Measurements from ENCODE around the gene NCKAP1. TPM values are rescaled to one million over a fixed set of nuclear protein-coding genes. Genes with fewer than 3 reads are reported as not detected.

The NCKAP1 gene
- total and polyA plus RNA-seq, 7 donors: 39.6 to 206 (median 160) TPM

GRCh38 chr2:182942756-182943155 lies 95.5 kb downstream of the NCKAP1 start:
- Histone ChIP-seq H3K9me3 (no peaks in the 10 kb centered on the region), H3K4me3 (no peak overlapping the region), H3K27me3 (no peaks in the 10 kb centered on the region), H3K36me3 (peaks cover 0 to 13% (median 0%) of the 10 kb centered on the region in 4 donors), H3K4me1 (peaks cover 0 to 22% (median 10%) of the 10 kb centered on the region in 4 donors), H3K27ac (no peak overlapping the region)
- no peak for DNase-seq
- WGBS, 2 donors: 79 to 82% methylated on average over 2 of the region's 2 CpGs
- TF ChIP-seq POLR2AphosphoS5 (IDR thresholded peaks at IDR 0.05): no peak
- TF ChIP-seq CTCF (IDR thresholded peaks at IDR 0.05): no peak
- TF ChIP-seq EP300 (IDR thresholded peaks at IDR 0.05): no peak
- TF ChIP-seq POLR2A (IDR thresholded peaks at IDR 0.05): no peak
- intact Hi-C loops (cut with DNase I): no loop called here

GRCh38 chr2:182941919-182942318 lies 96.3 kb downstream of the NCKAP1 start:
- Histone ChIP-seq H3K4me3 (no peak overlapping the region), H3K36me3 (peaks cover 0 to 21% (median 0%) of the 10 kb centered on the region in 4 donors), H3K4me1 (peaks cover 0 to 17% (median 8%) of the 10 kb centered on the region in 4 donors), H3K9me3 (no peaks in the 10 kb centered on the region), H3K27me3 (no peaks in the 10 kb centered on the region), H3K27ac (no peak overlapping the region)
- 66 to 85% methylated on average over 1 of the region's 1 CpG for WGBS, 2 donors
- no peak for DNase-seq
- intact Hi-C loops (cut with DNase I): no loop called here
- TF ChIP-seq EP300 (IDR thresholded peaks at IDR 0.05): no peak
- no peak for TF ChIP-seq POLR2AphosphoS5 (IDR thresholded peaks at IDR 0.05)
- TF ChIP-seq POLR2A (IDR thresholded peaks at IDR 0.05): no peak
- TF ChIP-seq CTCF (IDR thresholded peaks at IDR 0.05): no peak

GRCh38 chr2:182941121-182941722 lies 97.0 kb downstream of the NCKAP1 start:
- TF ChIP-seq POLR2A (IDR thresholded peaks at IDR 0.05): no peak
- Histone ChIP-seq H3K27ac (no peak overlapping the region), H3K9me3 (no peaks in the 10 kb centered on the region), H3K4me1 (peaks cover 0 to 12% (median 5%) of the 10 kb centered on the region in 4 donors), H3K27me3 (no peaks in the 10 kb centered on the region), H3K36me3 (peaks cover 0 to 27% (median under 1%) of the 10 kb centered on the region in 4 donors), H3K4me3 (no peak overlapping the region)
- intact Hi-C loops (cut with DNase I): no loop called here
- 85 to 88% methylated on average over 2 of the region's 2 CpGs for WGBS, 2 donors
- DNase-seq: no peak

- Histone ChIP-seq H3K27ac (no peak overlapping the region), H3K9me3 (no peaks in the 10 kb centered on the region)
- WGBS, 2 donors: 88 to 96% methylated on average over 3 of the region's 3 CpGs
These were observed 100.4 kb downstream of the NCKAP1 start for GRCh38 chr2:182937870-182938269.

GRCh38 chr2:182933629-182934028 lies 104.6 kb downstream of the NCKAP1 start:
- Histone ChIP-seq H3K9me3 (no peaks in the 10 kb centered on the region), H3K27ac (no peak overlapping the region), H3K4me3 (no peak overlapping the region), H3K27me3 (no peaks in the 10 kb centered on the region), H3K4me1 (no peaks in the 10 kb centered on the region), H3K36me3 (peaks cover 0 to 71% (median 5%) of the 10 kb centered on the region in 4 donors)
- intact Hi-C loops (cut with DNase I): no loop called here
- 94 to 95% methylated on average over 3 of the region's 3 CpGs for WGBS, 2 donors
- no peak for DNase-seq
- TF ChIP-seq CTCF (IDR thresholded peaks at IDR 0.05) (no peak), POLR2A (IDR thresholded peaks at IDR 0.05) (no peak), EP300 (IDR thresholded peaks at IDR 0.05) (no peak), POLR2AphosphoS5 (IDR thresholded peaks at IDR 0.05) (no peak)

More at GRCh38 chr2:182937870-182938269, 100.4 kb downstream of the NCKAP1 start:
- intact Hi-C loops (cut with DNase I): no loop called here
- H3K36me3 ChIP-seq: peaks cover 0 to 58% (median 5%) of the 10 kb centered on the region in 4 donors
- no peak for TF ChIP-seq CTCF (IDR thresholded peaks at IDR 0.05)
- no peak for TF ChIP-seq EP300 (IDR thresholded peaks at IDR 0.05)
- no peak for TF ChIP-seq POLR2AphosphoS5 (IDR thresholded peaks at IDR 0.05)
- TF ChIP-seq POLR2A (IDR thresholded peaks at IDR 0.05): no peak
- DNase-seq: no peak
- H3K4me1 ChIP-seq: peaks cover 0 to 12% (median 5%) of the 10 kb centered on the region in 4 donors
- no peak overlapping the region for H3K4me3 ChIP-seq
- H3K27me3 ChIP-seq: no peaks in the 10 kb centered on the region

Data from sigmoid colon (tissue), 7 donors.